GM06990 (cell line): Measurements from ENCODE around the gene ZNF519.
"Not testable (repeated sequence)": the region's sequence is repeated elsewhere in the genome, so short reads cannot be mapped to it uniquely, and the experiment has no call there.

Experiments used
- DNase-seq: peaks from one replicate; pipeline ENCODE4 v3.0.0-alpha.2; 2011; ENCODE audit not compliant: insufficient read length; ENCODE audit errors: extremely low read depth
- H3K27me3 ChIP-seq: replicated peaks from 2 replicates; pipeline ENCODE4 v1.6.0; 2011; ENCODE audit warnings: low read length; ENCODE audit not compliant: control insufficient read depth, insufficient read depth
- H3K36me3 ChIP-seq: 2 replicates; pipeline ENCODE4 v1.5.1; 2011; ENCODE audit warnings: low read length; ENCODE audit not compliant: control insufficient read depth, insufficient read depth
- H3K4me3 ChIP-seq: replicated peaks from 2 replicates; pipeline ENCODE4 v1.5.1; 2011; ENCODE audit warnings: low read depth, mild to moderate bottlenecking, control low read depth, low read length
- CTCF ChIP-seq: IDR thresholded peaks from 2 replicates; pipeline ENCODE4 v1.5.1; 2011; ENCODE audit warnings: low read length, control low read depth, mild to moderate bottlenecking, inconsistent platforms; ENCODE audit not compliant: insufficient read depth, poor library complexity, severe bottlenecking

ZNF519 gene

GRCh38 chr18:14132271-14132700 is at the start of gene ZNF519:
Gene ZNF519 (minus strand): TSS chr18:14132435. CDS start chr18:14132277, 158 bp downstream.
- H3K4me3 ChIP-seq = peak within 1 kb of the TSS; percentile 80
- DNase-seq = peak; percentile 84
- H3K27me3 ChIP-seq, H3K36me3 ChIP-seq: not testable (repeated sequence)

- no peak for TF ChIP-seq CTCF
Measured at GRCh38 chr18:14179306-14179705, 47.1 kb upstream of the ZNF519 start.

GRCh38 chr18:14178321-14179196 is 46.3 kb upstream of the ZNF519 start:
- peak; percentile 66 for TF ChIP-seq CTCF
- DNase-seq = peak; percentile 56
- H3K36me3 ChIP-seq, H3K27me3 ChIP-seq: not testable (repeated sequence)
- peak overlapping the region; percentile 52 for H3K4me3 ChIP-seq

More at GRCh38 chr18:14179306-14179705, 47.1 kb upstream of the ZNF519 start:
- no peak for DNase-seq
- Histone ChIP-seq H3K27me3 (no peaks in the 10 kb centered on the region), H3K36me3 (no peaks in the 10 kb centered on the region), H3K4me3 (peak overlapping the region; percentile 52)

GRCh38 chr18:14177540-14178320 is 45.5 kb upstream of the ZNF519 start:
- DNase-seq, H3K27me3 ChIP-seq, H3K36me3 ChIP-seq, H3K4me3 ChIP-seq: not testable (repeated sequence)

GRCh38 chr18:14175404-14175803 is 43.2 kb upstream of the ZNF519 start:
- not testable (repeated sequence) for H3K4me3 ChIP-seq, H3K36me3 ChIP-seq, DNase-seq, H3K27me3 ChIP-seq

- no peaks in the 10 kb centered on the region for H3K36me3 ChIP-seq
- no peak for DNase-seq
- H3K27me3 ChIP-seq = no peaks in the 10 kb centered on the region
- H3K4me3 ChIP-seq = no peak overlapping the region
- TF ChIP-seq CTCF = no peak
Measured at GRCh38 chr18:14174706-14175085, 42.5 kb upstream of the ZNF519 start.

GRCh38 chr18:14174002-14174705 is 41.9 kb upstream of the ZNF519 start:
- not testable (repeated sequence) for H3K4me3 ChIP-seq, H3K27me3 ChIP-seq, DNase-seq, H3K36me3 ChIP-seq

GRCh38 chr18:14173116-14173951 is 41.1 kb upstream of the ZNF519 start:
- DNase-seq, H3K4me3 ChIP-seq, H3K36me3 ChIP-seq, H3K27me3 ChIP-seq: not testable (repeated sequence)

GRCh38 chr18:14172142-14173115 is 40.2 kb upstream of the ZNF519 start:
- DNase-seq, H3K4me3 ChIP-seq, H3K27me3 ChIP-seq, H3K36me3 ChIP-seq: not testable (repeated sequence)
